Erythroblast (primary cell): ENCODE data around the gene MORC2.

Experiments used
- GATA1 ChIP-seq: IDR thresholded peaks from 2 replicates; pipeline ENCODE4 v1.6.1; 2011; ENCODE audit warnings: low read depth, mild to moderate bottlenecking, control low read depth, low read length, moderate library complexity
- POLR2A ChIP-seq: IDR thresholded peaks from 2 replicates; pipeline ENCODE4 v1.6.1; 2011; ENCODE audit warnings: mild to moderate bottlenecking, low read length

GRCh38 chr22:30994960-30995359 lies 26.4 kb upstream of the MORC2 start:
- TF ChIP-seq POLR2A (no peak), GATA1 (no peak)
